Activated CD4-positive, CD25-positive, alpha-beta regulatory T cell treated with anti-CD3 and anti-CD28 coated beads, Interleukin-2, amount 50 U/mL, for 24 hours (primary cell): ENCODE measurements around the gene SOHLH2.

Experiments
- ATAC-seq, 2 donors: fragments of 150-1000 bp; cut with Tn5 transposase; one replicate each; pipeline ENCODE4 v1.10.0; 2021; ENCODE audit warnings: mild to moderate bottlenecking in 1 of 2, moderate library complexity in 1 of 2

The SOHLH2 gene

GRCh38 chr13:36175621-36176020, 38.7 kb downstream of the SOHLH2 start:
- no peak for ATAC-seq

DNA sequence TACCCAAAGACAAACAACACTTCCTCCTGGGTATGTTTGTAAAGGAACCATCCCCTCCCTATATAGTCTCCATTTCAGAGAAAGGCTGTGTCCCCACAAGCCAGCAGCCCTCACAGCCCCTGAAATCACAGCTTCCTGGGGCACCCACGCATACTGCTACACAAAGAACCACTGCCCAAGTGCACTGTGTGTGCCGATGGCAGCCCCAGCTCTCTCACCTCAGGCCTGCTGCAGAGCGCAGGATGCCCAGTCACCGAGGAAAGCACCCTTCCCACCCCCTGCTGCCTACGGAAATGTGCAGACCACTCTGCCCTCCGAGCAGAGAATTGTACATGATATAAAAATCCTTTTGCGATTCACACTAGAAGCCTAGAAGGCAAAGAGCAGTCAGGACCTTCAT, 39.4 kb downstream of the SOHLH2 start:
- ATAC-seq: no peak

- no peak for ATAC-seq
These were observed 40.6 kb downstream of the SOHLH2 start for GRCh38 chr13:36173571-36174322.

DNA sequence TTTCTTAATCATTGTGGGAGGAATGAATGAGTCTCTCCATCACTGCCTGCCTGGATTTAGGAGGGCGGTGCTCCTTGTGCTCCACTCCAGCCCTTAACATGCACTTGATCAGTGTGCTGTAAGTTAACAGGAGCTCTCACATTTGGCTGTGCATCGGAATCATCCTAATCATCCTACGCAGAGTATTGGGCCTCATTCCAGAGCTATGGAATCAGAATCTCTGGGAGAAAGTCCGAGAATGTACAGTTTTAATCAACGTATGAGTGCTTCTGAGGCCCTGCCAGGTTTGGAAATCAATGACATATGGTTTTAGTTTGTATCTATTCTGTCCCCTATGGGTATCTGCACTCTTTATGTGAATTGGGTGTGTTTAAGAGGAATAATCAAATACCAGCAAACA, 48.3 kb downstream of the SOHLH2 start:
- ATAC-seq: no peak

GRCh38 chr13:36163809-36164308, 50.5 kb downstream of the SOHLH2 start:
- no peak for ATAC-seq

GRCh38 chr13:36163286-36163685, 51.1 kb downstream of the SOHLH2 start:
- no peak for ATAC-seq

DNA sequence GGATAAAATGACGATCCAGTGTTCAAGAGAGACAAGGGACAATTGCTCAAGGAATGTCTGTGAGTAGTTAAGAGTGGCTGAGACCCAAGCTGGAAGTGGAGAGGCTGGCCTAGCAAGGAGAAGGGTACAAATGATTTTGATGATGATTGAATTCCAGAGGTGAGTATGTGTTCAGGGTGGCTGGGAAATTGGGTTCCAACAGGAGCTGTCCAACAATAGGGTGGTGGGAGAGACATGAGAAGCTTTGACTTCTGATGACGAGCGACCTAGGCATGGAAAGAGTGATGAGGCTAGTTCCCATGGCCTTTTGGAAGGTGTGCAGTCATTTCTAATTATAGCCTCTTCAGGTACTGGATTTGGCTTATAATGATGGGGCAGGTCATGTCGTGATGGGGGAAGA, 54.1 kb downstream of the SOHLH2 start:
- ATAC-seq: no peak

- no peak for ATAC-seq
These were observed 55.7 kb downstream of the SOHLH2 start for GRCh38 chr13:36158611-36159010.

DNA sequence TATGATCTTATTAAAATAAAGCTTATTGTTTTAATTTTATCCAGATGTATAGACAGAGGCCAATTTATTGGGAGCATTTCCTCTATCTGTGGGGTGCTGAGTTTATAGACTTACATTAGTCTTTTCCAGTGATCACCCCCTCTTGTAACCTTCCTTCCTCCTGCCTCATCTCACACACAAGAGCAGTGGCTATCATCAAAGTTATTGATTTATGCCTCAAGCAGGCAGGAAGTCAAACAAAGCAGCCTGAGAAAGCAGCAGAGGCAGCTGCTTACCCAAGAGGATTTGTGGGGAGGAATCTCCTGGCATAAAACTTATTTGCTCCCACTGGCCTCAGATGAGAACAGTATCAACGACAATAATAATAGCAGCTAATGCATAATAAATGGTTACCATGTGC, 56.9 kb downstream of the SOHLH2 start:
- no peak for ATAC-seq

DNA sequence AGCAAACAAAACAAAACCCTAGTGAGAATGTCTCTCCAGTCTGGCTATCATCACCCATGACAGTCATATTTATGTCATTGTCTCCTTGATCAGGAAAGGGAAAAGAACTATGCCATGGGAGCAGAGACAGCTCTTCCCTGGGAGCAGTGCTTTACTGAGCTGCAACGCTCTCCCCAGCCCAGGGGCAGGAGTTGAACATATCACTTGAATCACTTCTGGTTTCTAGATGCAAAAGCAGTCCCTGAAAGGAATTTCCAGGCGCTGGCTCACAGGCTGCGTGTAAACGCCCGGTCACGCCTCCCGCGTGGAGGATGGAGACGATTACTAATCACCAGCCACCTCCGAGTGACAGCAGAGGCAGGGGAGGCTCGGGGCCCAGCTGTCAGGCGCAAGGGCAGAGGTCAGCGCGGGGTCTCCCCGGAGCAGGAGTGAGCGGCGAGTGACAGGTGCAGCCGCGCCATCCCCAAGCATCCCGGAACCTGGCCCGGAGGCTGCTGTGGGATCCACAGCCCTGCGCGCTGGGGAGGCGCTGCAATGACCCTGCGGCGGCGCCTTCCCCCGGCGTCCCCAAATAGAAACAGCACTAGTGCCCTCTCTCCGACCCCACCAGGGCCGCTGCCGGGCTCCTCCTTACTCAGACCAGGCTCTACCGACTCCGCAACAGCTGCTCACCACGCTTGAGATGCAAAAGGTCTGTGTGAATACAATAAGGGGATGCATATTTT, 59.6 kb downstream of the SOHLH2 start:
- ATAC-seq: no peak

DNA sequence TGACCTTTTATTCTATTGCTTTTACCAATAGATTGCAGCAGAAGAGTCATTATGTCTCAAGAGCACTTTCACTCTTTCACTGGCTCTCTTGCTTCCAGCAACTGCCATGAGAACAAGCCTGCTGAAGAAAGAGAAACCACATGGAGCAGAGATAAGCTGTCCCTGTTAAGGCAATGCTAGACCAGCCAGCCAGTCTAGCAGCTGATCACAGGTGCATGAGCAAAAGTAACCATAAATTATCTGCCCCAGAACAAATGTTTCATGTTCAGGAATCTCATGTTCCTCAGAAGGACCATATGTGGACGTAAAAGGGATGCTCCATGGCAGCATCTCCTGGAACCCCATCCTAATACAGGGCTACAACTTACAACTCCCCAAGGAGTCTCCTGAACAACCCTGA, 62.8 kb downstream of the SOHLH2 start:
- no peak for ATAC-seq

DNA sequence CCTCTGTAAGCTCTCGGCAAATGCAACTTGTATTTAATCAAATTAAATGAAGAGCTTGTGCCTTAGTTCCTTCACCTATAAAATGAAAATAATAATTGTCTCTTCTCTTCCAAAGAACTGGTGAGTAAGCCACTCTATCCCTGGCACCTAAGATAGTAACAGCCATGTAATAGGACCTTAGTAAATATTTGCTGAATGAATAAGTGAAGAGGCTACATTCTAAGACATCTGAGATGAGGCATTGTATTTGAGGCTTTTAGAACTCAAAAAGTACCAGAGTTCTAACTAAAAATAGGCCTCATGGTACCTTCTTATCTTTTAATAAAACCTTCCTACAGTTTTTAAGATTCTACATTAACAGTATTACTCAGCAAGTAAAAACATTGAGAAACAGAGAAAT, 65.9 kb downstream of the SOHLH2 start:
- no peak for ATAC-seq

DNA sequence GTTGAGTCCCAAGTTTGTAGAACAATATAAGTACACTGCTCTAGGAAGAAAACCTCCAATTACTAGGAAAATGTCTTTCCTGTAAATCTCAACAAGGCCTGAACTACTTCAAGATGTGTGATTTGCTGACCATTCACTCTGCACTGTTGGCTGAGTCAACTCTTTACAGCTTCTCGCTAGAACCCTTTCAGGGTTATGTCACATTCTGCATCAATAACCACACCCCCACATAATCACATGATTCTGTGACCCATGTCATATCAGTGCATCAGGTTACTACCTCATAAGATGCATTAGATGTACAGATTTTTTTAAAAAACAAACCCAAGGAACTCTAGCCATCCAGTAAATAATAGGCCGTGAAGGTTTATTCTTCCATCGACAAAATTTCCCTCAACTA, 67.0 kb downstream of the SOHLH2 start:
- no peak for ATAC-seq

GRCh38 chr13:36146511-36147269, 67.7 kb downstream of the SOHLH2 start:
- no peak for ATAC-seq

GRCh38 chr13:36143738-36144137, 70.6 kb downstream of the SOHLH2 start:
- ATAC-seq: no peak

GRCh38 chr13:36142735-36143134, 71.6 kb downstream of the SOHLH2 start:
- ATAC-seq: no peak

GRCh38 chr13:36135876-36136275, 78.5 kb downstream of the SOHLH2 start:
- no peak for ATAC-seq

- no peak for ATAC-seq
These were observed 79.7 kb downstream of the SOHLH2 start for GRCh38 chr13:36134632-36135031.

GRCh38 chr13:36133950-36134626, 80.3 kb downstream of the SOHLH2 start:
- no peak for ATAC-seq

DNA sequence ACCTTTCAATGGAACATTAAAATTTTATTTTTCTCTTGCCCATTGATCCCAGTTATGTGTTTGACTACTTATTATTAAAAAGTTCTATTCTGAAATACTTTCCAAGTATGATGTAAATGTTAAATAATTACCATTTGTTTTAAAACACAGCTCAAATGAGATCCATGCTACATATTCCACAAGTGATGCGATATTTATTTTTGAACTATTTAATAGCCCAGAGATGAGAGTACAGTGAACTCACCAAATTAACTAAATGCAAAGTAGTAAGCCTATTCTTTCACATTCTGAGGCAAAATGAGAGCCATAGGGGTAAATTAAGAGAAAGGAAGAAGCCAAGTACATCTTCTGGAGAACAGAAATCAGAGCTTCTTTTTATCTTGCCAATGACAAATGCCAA, 82.0 kb downstream of the SOHLH2 start:
- no peak for ATAC-seq

- no peak for ATAC-seq
These were observed 82.4 kb downstream of the SOHLH2 start for GRCh38 chr13:36131931-36132297.

GRCh38 chr13:36131222-36131930, 83.0 kb downstream of the SOHLH2 start, which contains the start of gene DCLK1:
Gene DCLK1, minus strand, starts transcription at chr13:36131382.
- ATAC-seq: no peak
